ENCODE data around the gene AMZ1.
"Not testable (repeated sequence)": the region's sequence is repeated elsewhere in the genome, so short reads cannot be mapped to it uniquely, and the experiment has no call there.

The AMZ1 gene

GRCh38 chr7:2737771-2738540 lies 50.0 kb downstream of the AMZ1 start:
- Mint-ChIP-seq H3K4me1 (ENCODE audit: low read depth in 2 of 2) (peaks cover 5 to 6% of the 10 kb centered on the region in 2 donors), H3K27me3 (no peaks in the 10 kb centered on the region), H3K36me3 (ENCODE audit: insufficient read depth) (peaks cover 5% of the 10 kb centered on the region), H3K4me3 (no peak overlapping the region), H3K9me3 (no peaks in the 10 kb centered on the region), H3K27ac (no peak overlapping the region)
- no peak for ATAC-seq (replicated peaks)
- no peak for DNase-seq

DNA sequence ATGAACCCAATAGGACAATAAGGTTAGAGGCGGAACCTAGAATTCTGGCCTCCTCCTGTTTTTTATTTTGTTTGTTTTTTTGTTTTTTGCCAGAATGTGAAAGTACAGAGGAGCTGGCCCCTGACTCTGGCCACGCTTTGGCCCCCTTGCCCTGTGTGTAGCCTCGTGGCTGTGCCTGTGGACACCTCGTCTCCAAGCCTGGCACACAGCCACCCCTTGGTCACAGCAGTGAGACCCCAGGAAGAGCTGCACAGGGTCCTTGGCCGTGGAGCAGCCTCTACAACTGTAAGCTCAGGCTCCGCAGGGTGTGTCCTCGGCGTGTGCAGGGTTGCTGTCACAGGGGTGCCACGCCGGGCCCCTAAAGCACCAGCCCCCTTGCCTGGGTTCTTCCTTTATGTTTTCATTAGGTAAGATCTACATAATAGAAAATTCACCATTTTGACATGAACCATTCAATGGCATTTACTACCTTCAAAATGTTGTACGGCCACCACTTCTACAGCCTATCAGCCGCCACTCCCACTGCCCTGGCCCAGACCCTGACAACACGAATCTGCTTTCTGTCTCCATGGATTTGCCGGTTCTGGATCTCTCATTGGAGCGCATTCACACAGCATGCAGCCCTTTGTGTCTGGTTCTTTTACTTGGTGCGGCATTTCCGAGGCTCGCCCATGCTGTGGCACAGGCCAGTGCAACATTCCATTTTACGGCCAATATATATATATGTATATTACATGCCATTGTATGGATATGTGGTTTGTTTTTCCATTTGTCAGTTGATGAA lies 51.0 kb downstream of the AMZ1 start:
- Mint-ChIP-seq H3K4me1 (ENCODE audit: low read depth in 2 of 2) (peaks cover 4 to 6% of the 10 kb centered on the region in 2 donors), H3K9me3 (no peaks in the 10 kb centered on the region), H3K27ac (no peak overlapping the region), H3K4me3 (no peak overlapping the region), H3K36me3 (ENCODE audit: insufficient read depth) (peaks cover 6% of the 10 kb centered on the region), H3K27me3 (no peaks in the 10 kb centered on the region)
- ATAC-seq (replicated peaks) = no peak
- DNase-seq = no peak

DNA sequence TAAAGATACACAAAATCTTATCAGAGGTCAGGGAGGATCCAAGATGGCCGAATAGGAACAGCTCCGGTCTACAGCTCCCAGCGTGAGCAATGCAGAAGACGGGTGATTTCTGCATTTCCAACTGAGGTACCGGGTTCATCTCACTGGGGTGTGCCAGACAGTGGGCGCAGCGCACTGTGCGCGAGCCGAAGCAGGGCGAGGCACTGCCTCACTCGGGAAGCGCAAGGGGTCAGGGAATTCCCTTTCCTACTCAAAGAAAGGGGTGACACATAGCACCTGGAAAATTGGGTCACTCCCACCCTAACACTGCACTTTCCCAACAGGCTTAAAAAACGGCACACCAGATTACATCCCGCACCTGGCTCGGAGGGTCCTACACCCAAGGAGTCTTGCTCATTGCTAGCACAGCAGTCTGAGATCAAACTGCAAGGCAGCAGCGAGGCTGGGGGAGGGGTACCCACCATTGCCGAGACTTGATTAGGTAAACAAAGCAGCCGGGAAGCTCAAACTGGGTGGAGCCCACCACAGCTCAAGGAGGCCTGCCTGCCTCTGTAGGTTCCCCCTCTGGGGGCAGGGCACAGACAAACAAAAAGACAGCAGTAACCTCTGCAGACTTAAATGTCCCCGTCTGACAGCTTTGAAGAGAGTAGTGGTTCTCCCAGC lies 55.7 kb downstream of the AMZ1 start:
- ATAC-seq (replicated peaks); DNase-seq; H3K4me1 Mint-ChIP-seq (ENCODE audit: low read depth in 2 of 2): not testable (repeated sequence)

DNA sequence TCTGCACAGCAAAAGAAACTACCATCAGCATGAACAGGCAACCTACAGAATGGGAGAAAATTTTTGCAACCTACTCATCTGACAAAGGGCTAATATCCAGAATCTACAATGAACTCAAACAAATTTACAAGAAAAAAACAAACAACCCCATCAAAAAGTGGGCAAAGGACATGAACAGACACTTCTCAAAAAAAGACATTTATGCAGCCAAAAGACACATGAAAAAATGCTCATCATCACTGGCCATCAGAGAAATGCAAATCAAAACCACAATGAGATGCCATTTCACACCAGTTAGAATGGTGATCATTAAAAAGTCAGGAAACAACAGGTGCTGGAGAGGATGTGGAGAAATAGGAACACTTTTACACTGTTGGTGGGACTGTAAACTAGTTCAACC lies 60.7 kb downstream of the AMZ1 start:
- H3K27me3 Mint-ChIP-seq; H3K36me3 Mint-ChIP-seq (ENCODE audit: insufficient read depth): not testable (repeated sequence)

More for the DNA sequence above, 55.7 kb downstream of the AMZ1 start:
- not testable (repeated sequence) for H3K27ac Mint-ChIP-seq; H3K36me3 Mint-ChIP-seq (ENCODE audit: insufficient read depth); H3K27me3 Mint-ChIP-seq; H3K9me3 Mint-ChIP-seq; H3K4me3 Mint-ChIP-seq

GRCh38 chr7:2750004-2750407 lies 62.0 kb downstream of the AMZ1 start:
- no peak overlapping the region for H3K27ac Mint-ChIP-seq
- H3K36me3 Mint-ChIP-seq (ENCODE audit: insufficient read depth) = peaks cover 2% of the 10 kb centered on the region
- ATAC-seq (replicated peaks) (no peak), DNase-seq (no peak)
- H3K27me3 Mint-ChIP-seq = no peaks in the 10 kb centered on the region
- H3K4me3 Mint-ChIP-seq = no peak overlapping the region
- H3K4me1 Mint-ChIP-seq (ENCODE audit: low read depth in 2 of 2) = peaks cover 4 to 5% of the 10 kb centered on the region in 2 donors
- H3K9me3 Mint-ChIP-seq = no peaks in the 10 kb centered on the region

More for the DNA sequence above, 60.7 kb downstream of the AMZ1 start:
- H3K4me3 Mint-ChIP-seq; H3K27ac Mint-ChIP-seq; H3K4me1 Mint-ChIP-seq (ENCODE audit: low read depth in 2 of 2); DNase-seq; ATAC-seq (replicated peaks); H3K9me3 Mint-ChIP-seq: not testable (repeated sequence)

DNA sequence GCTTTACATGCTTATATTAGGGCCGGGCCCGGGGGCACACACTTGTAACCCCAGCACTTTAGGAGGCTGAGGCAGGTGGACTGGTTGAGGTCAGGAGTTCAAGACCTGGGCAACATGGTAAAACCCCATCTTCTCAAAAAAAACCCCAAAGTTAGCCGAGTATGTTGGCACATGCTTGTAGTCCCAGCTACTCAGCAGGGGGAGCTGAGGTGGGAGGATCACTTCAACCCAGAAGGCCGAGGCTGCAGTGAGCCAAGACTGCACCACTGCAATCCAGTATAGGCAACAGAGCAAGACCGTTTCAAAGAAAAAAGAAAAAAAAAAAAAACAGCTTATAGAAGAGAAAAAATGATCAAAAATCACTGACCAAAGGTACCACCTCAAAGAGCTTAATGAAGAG lies 63.1 kb downstream of the AMZ1 start:
- Mint-ChIP-seq H3K9me3 (no peaks in the 10 kb centered on the region), H3K4me3 (no peak overlapping the region), H3K27me3 (no peaks in the 10 kb centered on the region), H3K4me1 (ENCODE audit: low read depth in 2 of 2) (peaks cover 4 to 5% of the 10 kb centered on the region in 2 donors), H3K27ac (no peak overlapping the region), H3K36me3 (ENCODE audit: insufficient read depth) (peaks cover 3% of the 10 kb centered on the region)
- ATAC-seq (replicated peaks) (no peak), DNase-seq (no peak)

GRCh38 chr7:2753148-2753547 lies 65.1 kb downstream of the AMZ1 start:
- Mint-ChIP-seq H3K9me3 (no peaks in the 10 kb centered on the region), H3K36me3 (ENCODE audit: insufficient read depth) (peaks cover 3% of the 10 kb centered on the region), H3K4me1 (ENCODE audit: low read depth in 2 of 2) (peaks cover 6 to 7% of the 10 kb centered on the region in 2 donors), H3K27me3 (no peaks in the 10 kb centered on the region), H3K4me3 (no peak overlapping the region), H3K27ac (peak overlapping the region in 1 of 2 donors; percentile 20)
- DNase-seq (no peak), ATAC-seq (replicated peaks) (no peak)

DNA sequence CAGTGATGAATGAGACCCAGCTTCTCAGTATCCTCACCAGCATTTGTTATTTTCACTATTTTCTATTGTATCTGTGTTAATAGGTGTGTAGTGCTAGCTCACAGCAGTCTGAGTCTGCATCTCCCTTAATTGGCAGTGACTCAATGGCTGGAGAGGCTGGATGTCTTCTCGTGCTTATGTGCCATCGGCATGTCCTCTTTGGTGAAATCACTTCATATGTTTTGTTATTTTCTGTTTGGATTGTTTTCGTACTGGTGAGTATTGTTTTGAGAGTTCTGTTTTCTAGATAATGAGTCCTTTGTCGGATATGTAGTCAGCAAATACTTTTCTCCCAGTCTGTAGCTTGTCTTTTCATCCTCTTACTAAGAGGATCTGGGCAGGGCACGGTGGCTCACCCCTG lies 66.1 kb downstream of the AMZ1 start:
- Mint-ChIP-seq H3K27ac (peak overlapping the region in 1 of 2 donors; percentile 20), H3K4me3 (no peak overlapping the region), H3K36me3 (ENCODE audit: insufficient read depth) (peaks cover 3% of the 10 kb centered on the region), H3K4me1 (ENCODE audit: low read depth in 2 of 2) (peaks cover 11 to 12% of the 10 kb centered on the region in 2 donors), H3K9me3 (no peaks in the 10 kb centered on the region), H3K27me3 (no peaks in the 10 kb centered on the region)
- no peak for DNase-seq
- no peak for ATAC-seq (replicated peaks)

DNA sequence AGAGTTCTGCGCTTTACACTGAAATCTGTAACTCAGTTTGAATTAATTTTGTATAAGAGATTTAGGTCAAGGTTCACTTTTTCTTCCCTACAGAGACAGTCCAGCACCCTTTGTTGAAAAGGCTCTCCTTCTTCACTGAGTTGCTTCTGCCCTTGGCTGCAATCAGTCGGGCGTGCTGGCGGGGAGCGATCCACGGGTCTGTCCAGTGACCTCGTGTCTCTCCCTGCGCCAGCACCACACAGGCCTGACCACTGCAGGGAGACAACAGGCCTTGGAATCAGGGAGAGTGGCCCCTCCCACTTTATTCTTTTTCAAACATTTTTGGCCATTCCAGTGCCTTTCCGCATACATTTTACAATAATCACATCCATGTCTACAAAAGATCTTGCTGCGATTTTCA lies 66.9 kb downstream of the AMZ1 start:
- H3K27me3 Mint-ChIP-seq = no peaks in the 10 kb centered on the region
- H3K4me3 Mint-ChIP-seq = no peak overlapping the region
- ATAC-seq (replicated peaks) (no peak), DNase-seq (no peak)
- H3K27ac Mint-ChIP-seq = no peak overlapping the region
- peaks cover 3% of the 10 kb centered on the region for H3K36me3 Mint-ChIP-seq (ENCODE audit: insufficient read depth)
- H3K9me3 Mint-ChIP-seq = no peaks in the 10 kb centered on the region
- peaks cover 18 to 19% of the 10 kb centered on the region in 2 donors for H3K4me1 Mint-ChIP-seq (ENCODE audit: low read depth in 2 of 2)

DNA sequence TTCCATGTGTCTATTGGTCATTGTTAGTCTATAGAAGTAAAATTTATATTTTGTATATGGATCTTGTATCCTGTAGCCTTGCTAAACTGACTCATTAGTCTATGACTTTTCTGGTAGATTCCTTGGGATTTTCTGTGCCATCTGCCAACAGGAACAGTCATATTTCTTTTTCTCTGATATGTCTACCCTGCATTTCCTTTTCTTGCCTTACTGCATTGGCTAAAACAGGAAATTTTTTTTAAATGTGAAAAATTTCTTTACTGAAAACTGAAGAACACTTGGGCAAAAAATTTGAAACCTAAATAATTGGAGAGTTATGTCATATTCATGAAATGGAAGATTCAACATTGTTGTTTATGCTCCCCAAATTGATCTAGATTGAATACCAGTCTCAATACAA lies 67.5 kb downstream of the AMZ1 start:
- H3K4me1 Mint-ChIP-seq (ENCODE audit: low read depth in 2 of 2) = peaks cover 23 to 25% of the 10 kb centered on the region in 2 donors

DNA sequence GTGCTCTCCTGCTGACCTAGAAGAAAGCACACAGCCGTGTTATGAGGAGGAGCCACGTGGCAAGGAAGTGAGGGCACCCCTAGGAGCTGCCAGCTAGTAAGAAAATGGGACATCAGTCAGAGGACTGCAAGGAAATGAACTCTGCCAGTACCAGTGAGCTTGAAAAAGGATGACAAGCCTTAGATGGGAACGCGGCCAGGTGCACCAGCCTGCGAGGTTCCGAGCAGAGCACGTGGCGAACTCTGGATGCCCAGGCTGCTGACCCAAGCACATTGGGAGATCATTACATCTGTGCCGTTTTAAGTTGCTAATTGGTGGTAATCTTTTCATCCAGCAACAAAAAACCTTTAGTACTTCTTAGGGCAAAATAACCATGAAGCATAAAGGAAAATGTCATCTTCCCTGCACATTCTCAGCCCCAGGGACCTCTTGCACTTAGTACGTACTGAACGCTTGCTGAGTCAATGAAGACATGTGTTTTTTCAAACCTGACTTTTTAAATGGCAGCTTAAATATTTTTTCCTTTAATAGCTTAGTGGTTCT lies 69.4 kb downstream of the AMZ1 start:
- Mint-ChIP-seq H3K4me3 (no peak overlapping the region), H3K36me3 (ENCODE audit: insufficient read depth) (peaks cover 3% of the 10 kb centered on the region), H3K9me3 (no peaks in the 10 kb centered on the region), H3K4me1 (ENCODE audit: low read depth in 2 of 2) (peaks cover 25 to 30% of the 10 kb centered on the region in 2 donors), H3K27me3 (no peaks in the 10 kb centered on the region), H3K27ac (peak overlapping the region; percentile 73 to 79)
- DNase-seq (no peak), ATAC-seq (replicated peaks) (no peak)

More for the DNA sequence above, 67.5 kb downstream of the AMZ1 start:
- ATAC-seq (replicated peaks) (no peak), DNase-seq (no peak)
- H3K36me3 Mint-ChIP-seq (ENCODE audit: insufficient read depth) = peaks cover 3% of the 10 kb centered on the region
- H3K27me3 Mint-ChIP-seq = no peaks in the 10 kb centered on the region
- no peak overlapping the region for H3K27ac Mint-ChIP-seq
- H3K4me3 Mint-ChIP-seq = no peak overlapping the region
- no peaks in the 10 kb centered on the region for H3K9me3 Mint-ChIP-seq

DNA sequence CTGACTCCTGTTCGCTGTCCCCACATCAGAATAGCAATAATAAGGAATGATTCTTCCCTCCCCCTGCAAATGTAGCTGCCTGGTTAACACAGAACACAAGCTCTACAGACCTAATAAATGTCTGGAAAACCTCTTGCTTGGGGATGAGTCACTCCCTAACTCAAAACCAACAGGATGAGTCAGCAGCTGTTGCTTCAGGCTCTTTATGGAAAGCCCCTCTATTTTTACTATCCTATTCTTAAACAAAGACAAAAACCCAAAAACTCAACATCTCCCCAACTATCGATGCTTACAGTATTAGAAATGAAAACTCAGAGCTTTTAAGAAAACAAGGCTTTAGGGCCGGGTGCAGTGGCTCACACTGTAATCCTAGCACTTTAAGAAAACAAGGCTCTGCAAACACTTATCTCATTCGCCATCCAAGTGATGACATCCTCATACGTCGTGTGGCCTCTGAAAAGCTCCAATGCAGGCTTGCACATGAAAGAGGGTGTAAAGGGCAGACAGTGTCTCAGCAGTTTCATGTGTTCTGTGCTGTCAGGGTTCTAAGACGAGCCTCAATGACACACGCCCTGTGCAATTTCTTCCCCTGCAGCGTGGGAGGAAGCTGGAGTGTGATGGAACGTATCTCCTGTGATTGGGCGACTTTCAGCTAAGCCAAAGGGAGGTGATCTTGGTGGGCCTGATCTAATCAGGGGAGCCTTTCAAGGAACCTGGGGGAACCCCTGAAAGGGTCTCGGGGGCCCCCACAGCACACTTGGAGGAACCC lies 70.1 kb downstream of the AMZ1 start:
- H3K4me3 Mint-ChIP-seq = peak overlapping the region in 1 of 2 donors; percentile 38
- H3K9me3 Mint-ChIP-seq = no peaks in the 10 kb centered on the region
- H3K27ac Mint-ChIP-seq = peak overlapping the region; percentile 73 to 79
- H3K27me3 Mint-ChIP-seq = no peaks in the 10 kb centered on the region
- DNase-seq (peak in 1 of 3 experiments; percentile 11), ATAC-seq (replicated peaks) (peak; percentile 61)
- H3K36me3 Mint-ChIP-seq (ENCODE audit: insufficient read depth) = peaks cover 3% of the 10 kb centered on the region
- peaks cover 25 to 30% of the 10 kb centered on the region in 2 donors for H3K4me1 Mint-ChIP-seq (ENCODE audit: low read depth in 2 of 2)
